Measurements from ENCODE around the gene ANP32A. TPM values are rescaled to one million over a fixed set of nuclear protein-coding genes. Genes with fewer than 3 reads are reported as not detected.

The ANP32A gene
- total RNA-seq, 1 experiment from 2014 or later = 232 TPM

- Mint-ChIP-seq H3K4me3 (peak overlapping the region; percentile 40), H3K27ac (peak overlapping the region; percentile 87), H3K4me1 (peaks cover 95% of the 10 kb centered on the region), H3K27me3 (ENCODE audit: low read depth) (no peaks in the 10 kb centered on the region), H3K9me3 (no peaks in the 10 kb centered on the region), H3K36me3 (peaks cover 4% of the 10 kb centered on the region; the same call in 1 of the 2 replicates)
- TF ChIP-seq ZNF219 (CRISPR knock-in tag; IDR thresholded peaks at IDR 0.05; ENCODE audit: borderline replicate concordance) (no peak), E2F4 (CRISPR knock-in tag; IDR thresholded peaks at IDR 0.05; ENCODE audit: borderline replicate concordance, low read depth) (no peak), KAT7 (CRISPR knock-in tag; IDR thresholded peaks at IDR 0.05; ENCODE audit: borderline replicate concordance) (no peak), HMGA2 (CRISPR knock-in tag; IDR thresholded peaks at IDR 0.05) (no peak), MAX (CRISPR knock-in tag; IDR thresholded peaks at IDR 0.05) (no peak), ZNF317 (CRISPR knock-in tag; IDR thresholded peaks at IDR 0.05; ENCODE audit: borderline replicate concordance, low read depth) (no peak), RORB (CRISPR knock-in tag; IDR thresholded peaks at IDR 0.05) (no peak)
- ATAC-seq = no peak
- ChIA-PET POLR2A (interaction anchor here (1.0 to 2.8 kb wide), 4 partner anchors 13 to 69 kb away, joined by 3 to 41 read pairs (median 6); partner anchors contain the start of gene ANP32A), CTCF (interaction anchor here (1.1 to 5.6 kb wide), 15 partner anchors 8 to 256 kb away, joined by 3 to 36 read pairs (median 4); partner anchors contain the start of gene ANP32A)
- no peak for DNase-seq (ENCODE audit: low spot score)
Observed at GRCh38 chr15:68794863-68795262, 25.8 kb downstream of the ANP32A start.

DNA sequence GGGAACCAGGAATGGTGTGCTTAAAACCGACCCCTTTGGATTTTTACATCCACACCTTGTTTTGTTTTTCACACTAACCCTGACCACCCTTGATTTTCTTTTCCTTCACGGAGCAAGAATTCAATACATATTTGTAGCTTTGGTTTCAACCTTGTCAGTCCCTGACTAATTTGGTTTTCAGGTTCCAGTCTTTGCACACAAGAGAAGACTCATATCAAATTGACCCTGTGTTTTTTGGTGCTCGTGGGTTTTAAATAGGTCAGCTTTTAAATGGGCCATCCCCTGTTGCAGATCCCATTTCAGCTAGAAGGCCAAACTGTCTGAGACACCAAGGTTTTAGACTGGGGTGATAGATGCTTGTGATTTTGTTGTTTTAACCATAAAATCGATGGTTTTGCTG, 26.4 kb downstream of the ANP32A start:
- TF ChIP-seq NFYB (CRISPR knock-in tag; conservative IDR thresholded peaks at IDR 0.05; ENCODE audit: low read depth) (no peak), ZNF219 (CRISPR knock-in tag; IDR thresholded peaks at IDR 0.05; ENCODE audit: borderline replicate concordance) (no peak), NR2C2 (CRISPR knock-in tag; IDR thresholded peaks at IDR 0.05) (no peak), SMAD4 (CRISPR knock-in tag; IDR thresholded peaks at IDR 0.05) (no peak), FOXP1 (CRISPR knock-in tag; IDR thresholded peaks at IDR 0.05; ENCODE audit: borderline replicate concordance) (no peak), ZNF416 (CRISPR knock-in tag; IDR thresholded peaks at IDR 0.05) (no peak)
- TF ChIP-seq, protein P1, sequence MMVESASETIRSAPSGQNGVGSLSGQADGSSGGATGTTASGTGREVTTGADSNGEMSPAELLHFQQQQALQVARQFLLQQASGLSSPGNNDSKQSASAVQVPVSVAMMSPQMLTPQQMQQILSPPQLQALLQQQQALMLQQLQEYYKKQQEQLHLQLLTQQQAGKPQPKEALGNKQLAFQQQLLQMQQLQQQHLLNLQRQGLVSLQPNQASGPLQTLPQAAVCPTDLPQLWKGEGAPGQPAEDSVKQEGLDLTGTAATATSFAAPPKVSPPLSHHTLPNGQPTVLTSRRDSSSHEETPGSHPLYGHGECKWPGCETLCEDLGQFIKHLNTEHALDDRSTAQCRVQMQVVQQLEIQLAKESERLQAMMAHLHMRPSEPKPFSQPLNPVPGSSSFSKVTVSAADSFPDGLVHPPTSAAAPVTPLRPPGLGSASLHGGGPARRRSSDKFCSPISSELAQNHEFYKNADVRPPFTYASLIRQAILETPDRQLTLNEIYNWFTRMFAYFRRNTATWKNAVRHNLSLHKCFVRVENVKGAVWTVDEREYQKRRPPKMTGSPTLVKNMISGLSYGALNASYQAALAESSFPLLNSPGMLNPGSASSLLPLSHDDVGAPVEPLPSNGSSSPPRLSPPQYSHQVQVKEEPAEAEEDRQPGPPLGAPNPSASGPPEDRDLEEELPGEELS (CRISPR knock-in tag; IDR thresholded peaks at IDR 0.05) = no peak
- CTCF ChIA-PET = interaction anchor here (0.9 to 5.6 kb wide), 5 partner anchors 23 to 81 kb away, joined by 3 to 36 read pairs (median 6); partner anchors contain the start of gene ANP32A
- H3K27ac Mint-ChIP-seq = peak overlapping the region; percentile 72
- ATAC-seq (no peak), DNase-seq (ENCODE audit: low spot score) (no peak)
- H3K4me1 Mint-ChIP-seq = peaks cover 96% of the 10 kb centered on the region
- POLR2A ChIA-PET = interaction anchor here (1.8 to 2.8 kb wide), 2 partner anchors 13 to 25 kb away, joined by 7 to 41 read pairs; partner anchors contain the start of gene ANP32A
- no peaks in the 10 kb centered on the region for H3K27me3 Mint-ChIP-seq (ENCODE audit: low read depth)
- no peaks in the 10 kb centered on the region for H3K9me3 Mint-ChIP-seq
- H3K36me3 Mint-ChIP-seq = peaks cover 4% of the 10 kb centered on the region; the same call in 1 of the 2 replicates
- H3K4me3 Mint-ChIP-seq = no peak overlapping the region

DNA sequence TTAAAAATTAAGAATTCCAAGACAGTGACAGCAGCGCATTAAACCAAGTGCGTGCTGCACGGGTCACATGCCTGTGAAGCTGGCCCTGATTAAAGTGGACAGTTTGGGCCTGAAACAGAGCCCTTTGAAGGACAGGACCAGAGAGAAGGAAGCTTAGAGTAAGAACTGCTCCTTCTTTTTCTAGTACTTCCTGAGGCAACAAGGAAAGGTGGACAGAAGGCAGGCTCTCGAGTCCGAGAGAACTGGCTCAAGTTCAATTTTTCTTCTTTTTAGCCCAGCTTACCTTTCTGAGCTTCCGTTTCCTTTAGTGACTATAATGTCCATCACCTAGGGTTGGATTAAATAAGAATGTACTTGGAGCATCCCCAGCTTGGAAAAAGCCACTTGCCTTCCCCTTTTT, 26.9 kb downstream of the ANP32A start:
- ChIA-PET POLR2A (interaction anchor here (2.8 kb wide), 1 partner anchor 25 kb away, joined by 41 read pairs; the partner anchor contains the start of gene ANP32A), CTCF (interaction anchor here (0.9 to 5.6 kb wide), 2 partner anchors 39 to 82 kb away, joined by 3 to 36 read pairs; no protein-coding TSS in a partner anchor)
- TF ChIP-seq TCF7 (CRISPR knock-in tag; IDR thresholded peaks at IDR 0.05; ENCODE audit: low read depth) = no peak
- no peak for TF ChIP-seq ZNF671 (CRISPR knock-in tag; IDR thresholded peaks at IDR 0.05)
- no peak for TF ChIP-seq ZNF423 (CRISPR knock-in tag; IDR thresholded peaks at IDR 0.05)
- no peak for TF ChIP-seq CREM (CRISPR knock-in tag; IDR thresholded peaks at IDR 0.05)
- TF ChIP-seq, protein P2, sequence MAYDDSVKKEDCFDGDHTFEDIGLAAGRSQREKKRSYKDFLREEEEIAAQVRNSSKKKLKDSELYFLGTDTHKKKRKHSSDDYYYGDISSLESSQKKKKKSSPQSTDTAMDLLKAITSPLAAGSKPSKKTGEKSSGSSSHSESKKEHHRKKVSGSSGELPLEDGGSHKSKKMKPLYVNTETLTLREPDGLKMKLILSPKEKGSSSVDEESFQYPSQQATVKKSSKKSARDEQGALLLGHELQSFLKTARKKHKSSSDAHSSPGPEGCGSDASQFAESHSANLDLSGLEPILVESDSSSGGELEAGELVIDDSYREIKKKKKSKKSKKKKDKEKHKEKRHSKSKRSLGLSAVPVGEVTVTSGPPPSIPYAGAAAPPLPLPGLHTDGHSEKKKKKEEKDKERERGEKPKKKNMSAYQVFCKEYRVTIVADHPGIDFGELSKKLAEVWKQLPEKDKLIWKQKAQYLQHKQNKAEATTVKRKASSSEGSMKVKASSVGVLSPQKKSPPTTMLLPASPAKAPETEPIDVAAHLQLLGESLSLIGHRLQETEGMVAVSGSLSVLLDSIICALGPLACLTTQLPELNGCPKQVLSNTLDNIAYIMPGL (CRISPR knock-in tag; IDR thresholded peaks at IDR 0.05) = no peak
- TF ChIP-seq, protein P3, sequence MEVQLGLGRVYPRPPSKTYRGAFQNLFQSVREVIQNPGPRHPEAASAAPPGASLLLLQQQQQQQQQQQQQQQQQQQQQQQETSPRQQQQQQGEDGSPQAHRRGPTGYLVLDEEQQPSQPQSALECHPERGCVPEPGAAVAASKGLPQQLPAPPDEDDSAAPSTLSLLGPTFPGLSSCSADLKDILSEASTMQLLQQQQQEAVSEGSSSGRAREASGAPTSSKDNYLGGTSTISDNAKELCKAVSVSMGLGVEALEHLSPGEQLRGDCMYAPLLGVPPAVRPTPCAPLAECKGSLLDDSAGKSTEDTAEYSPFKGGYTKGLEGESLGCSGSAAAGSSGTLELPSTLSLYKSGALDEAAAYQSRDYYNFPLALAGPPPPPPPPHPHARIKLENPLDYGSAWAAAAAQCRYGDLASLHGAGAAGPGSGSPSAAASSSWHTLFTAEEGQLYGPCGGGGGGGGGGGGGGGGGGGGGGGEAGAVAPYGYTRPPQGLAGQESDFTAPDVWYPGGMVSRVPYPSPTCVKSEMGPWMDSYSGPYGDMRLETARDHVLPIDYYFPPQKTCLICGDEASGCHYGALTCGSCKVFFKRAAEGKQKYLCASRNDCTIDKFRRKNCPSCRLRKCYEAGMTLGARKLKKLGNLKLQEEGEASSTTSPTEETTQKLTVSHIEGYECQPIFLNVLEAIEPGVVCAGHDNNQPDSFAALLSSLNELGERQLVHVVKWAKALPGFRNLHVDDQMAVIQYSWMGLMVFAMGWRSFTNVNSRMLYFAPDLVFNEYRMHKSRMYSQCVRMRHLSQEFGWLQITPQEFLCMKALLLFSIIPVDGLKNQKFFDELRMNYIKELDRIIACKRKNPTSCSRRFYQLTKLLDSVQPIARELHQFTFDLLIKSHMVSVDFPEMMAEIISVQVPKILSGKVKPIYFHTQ (CRISPR knock-in tag; IDR thresholded peaks at IDR 0.05) = no peak
- Mint-ChIP-seq H3K27me3 (ENCODE audit: low read depth) (no peaks in the 10 kb centered on the region), H3K27ac (no peak overlapping the region; the same call in 1 of the 2 replicates), H3K9me3 (no peaks in the 10 kb centered on the region), H3K36me3 (peaks cover 1% of the 10 kb centered on the region; the same call in 1 of the 2 replicates), H3K4me3 (no peak overlapping the region), H3K4me1 (peaks cover 96% of the 10 kb centered on the region)
- no peak for DNase-seq (ENCODE audit: low spot score)
- no peak for ATAC-seq
